ENCODE data around the gene INPPL1. TPM values are rescaled to one million over a fixed set of nuclear protein-coding genes. Genes with fewer than 3 reads are reported as not detected.

Gene INPPL1
- polyA plus RNA-seq, 1 donor (not counting 4 experiments of a cell fraction or from before 2014, with no cell fraction given): 44.0 TPM

- Histone ChIP-seq H2AFZ (ENCODE audit: control insufficient read depth, low read length) (no peak overlapping the region), H3K27ac (ENCODE audit: control insufficient read depth, insufficient read depth, low read length) (no peak overlapping the region), H3K79me2 (ENCODE audit: control insufficient read depth, insufficient read depth, low read length) (no peaks in the 10 kb centered on the region), H3K9me1 (ENCODE audit: control insufficient read depth, extremely low read depth, insufficient read depth, low read length) (no peaks in the 10 kb centered on the region), H3K36me3 (ENCODE audit: control insufficient read depth in 2 of 2, extremely low read depth in 1 of 2, insufficient read depth in 2 of 2, low read length in 2 of 2) (peaks cover 25 to 28% of the 10 kb centered on the region in 2 experiments), H3K9me3 (ENCODE audit: control insufficient read depth, low read depth, low read length) (no peaks in the 10 kb centered on the region), H3K4me3 (ENCODE audit: control insufficient read depth in 2 of 3, extremely low read depth in 1 of 3, insufficient read depth in 2 of 3, low read depth in 1 of 3, low read length in 3 of 3) (no peak overlapping the region), H3K9ac (ENCODE audit: control insufficient read depth, extremely low read depth, insufficient read depth, low read length) (no peak overlapping the region), H3K4me1 (ENCODE audit: control insufficient read depth, extremely low read depth, insufficient read depth, low read length) (peaks cover 6% of the 10 kb centered on the region), H3K4me2 (ENCODE audit: control insufficient read depth, extremely low read depth, insufficient read depth, low read depth, low read length) (no peak overlapping the region), H4K20me1 (ENCODE audit: control insufficient read depth, extremely low read depth, insufficient read depth, low read length) (peaks cover 4% of the 10 kb centered on the region), H3K27me3 (ENCODE audit: control insufficient read depth, extremely low read depth, insufficient read depth, low read length) (peaks cover 30% of the 10 kb centered on the region)
- DNase-seq (ENCODE audit: low read depth, low spot score) (no peak), FAIRE-seq (no peak)
- dilution Hi-C loops (cut with MboI; ENCODE audit: extremely low pct_ligation_motif_present, low sequenced_read_pairs): no loop called here
- TF ChIP-seq EZH2 (IDR thresholded peaks at IDR 0.05; ENCODE audit: low read length): no peak
- TF ChIP-seq CTCF (optimal IDR thresholded peaks at IDR 0.05 in 1 of 3, IDR thresholded peaks at IDR 0.05 in 1 of 3, conservative IDR thresholded peaks at IDR 0.05 in 1 of 3; ENCODE audit: extremely low read depth in 1 of 3, insufficient read depth in 2 of 3, low read length in 3 of 3): no peak
Observed at GRCh38 chr11:72238492-72239312, 14.1 kb downstream of the INPPL1 start.

- Histone ChIP-seq H3K4me3 (ENCODE audit: control insufficient read depth in 2 of 3, extremely low read depth in 1 of 3, insufficient read depth in 2 of 3, low read depth in 1 of 3, low read length in 3 of 3) (no peak overlapping the region), H3K36me3 (ENCODE audit: control insufficient read depth in 2 of 2, extremely low read depth in 1 of 2, insufficient read depth in 2 of 2, low read length in 2 of 2) (peaks cover 19 to 22% of the 10 kb centered on the region in 2 experiments), H3K9me3 (ENCODE audit: control insufficient read depth, low read depth, low read length) (no peaks in the 10 kb centered on the region), H3K27me3 (ENCODE audit: control insufficient read depth, extremely low read depth, insufficient read depth, low read length) (peaks cover 34% of the 10 kb centered on the region), H3K79me2 (ENCODE audit: control insufficient read depth, insufficient read depth, low read length) (no peaks in the 10 kb centered on the region), H3K27ac (ENCODE audit: control insufficient read depth, insufficient read depth, low read length) (no peak overlapping the region), H3K9me1 (ENCODE audit: control insufficient read depth, extremely low read depth, insufficient read depth, low read length) (no peaks in the 10 kb centered on the region), H2AFZ (ENCODE audit: control insufficient read depth, low read length) (no peak overlapping the region), H4K20me1 (ENCODE audit: control insufficient read depth, extremely low read depth, insufficient read depth, low read length) (peaks cover 4% of the 10 kb centered on the region), H3K4me2 (ENCODE audit: control insufficient read depth, extremely low read depth, insufficient read depth, low read depth, low read length) (peak overlapping the region; percentile 54), H3K9ac (ENCODE audit: control insufficient read depth, extremely low read depth, insufficient read depth, low read length) (no peak overlapping the region), H3K4me1 (ENCODE audit: control insufficient read depth, extremely low read depth, insufficient read depth, low read length) (peaks cover 6% of the 10 kb centered on the region)
- TF ChIP-seq CTCF (optimal IDR thresholded peaks at IDR 0.05 in 1 of 3, IDR thresholded peaks at IDR 0.05 in 1 of 3, conservative IDR thresholded peaks at IDR 0.05 in 1 of 3; ENCODE audit: extremely low read depth in 1 of 3, insufficient read depth in 2 of 3, low read length in 3 of 3) (no peak), EZH2 (IDR thresholded peaks at IDR 0.05; ENCODE audit: low read length) (no peak)
- DNase-seq (ENCODE audit: low read depth, low spot score): no peak
- dilution Hi-C loops (cut with MboI; ENCODE audit: extremely low pct_ligation_motif_present, low sequenced_read_pairs): no loop called here
- no peak for FAIRE-seq
Observed at GRCh38 chr11:72239313-72239848, 14.8 kb downstream of the INPPL1 start.
